NCI-H226 (cell line): Measurements from ENCODE around the gene OR11H12.
"Not testable (repeated sequence)": the region's sequence is repeated elsewhere in the genome, so short reads cannot be mapped to it uniquely, and the experiment has no call there.

Experiments used
- DNase-seq: peaks from one replicate; pipeline ENCODE4 v3.0.0-alpha.2; 2015

OR11H12 gene, protein sequence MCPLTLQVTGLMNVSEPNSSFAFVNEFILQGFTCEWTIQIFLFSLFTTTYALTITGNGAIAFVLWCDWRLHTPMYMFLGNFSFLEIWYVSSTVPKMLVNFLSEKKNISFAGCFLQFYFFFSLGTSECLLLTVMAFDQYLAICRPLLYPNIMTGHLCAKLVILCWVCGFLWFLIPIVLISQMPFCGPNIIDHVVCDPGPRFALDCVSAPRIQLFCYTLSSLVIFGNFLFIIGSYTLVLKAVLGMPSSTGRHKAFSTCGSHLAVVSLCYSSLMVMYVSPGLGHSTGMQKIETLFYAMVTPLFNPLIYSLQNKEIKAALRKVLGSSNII

DNA sequence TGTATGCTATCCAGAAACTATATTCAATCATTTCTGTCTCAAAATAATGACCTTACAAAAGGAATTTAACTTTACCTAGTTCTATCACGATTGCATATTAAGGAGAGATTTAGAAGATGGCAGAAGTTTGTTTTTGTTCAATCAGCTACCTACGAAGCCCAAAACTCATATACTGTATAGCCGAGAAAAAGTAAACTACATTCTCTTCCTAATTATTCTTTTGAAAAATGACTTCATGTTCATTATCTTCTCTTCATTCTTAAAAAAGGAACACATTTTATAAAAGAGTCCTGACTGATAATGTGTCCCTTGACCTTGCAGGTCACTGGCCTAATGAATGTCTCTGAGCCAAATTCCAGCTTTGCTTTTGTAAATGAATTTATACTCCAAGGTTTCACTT is at the start of gene OR11H12:
Gene OR11H12, plus strand, starts transcription at position 301 of the 400 bp plus-strand sequence. Its CDS starts 0 bp downstream, at position 301.
- DNase-seq, result not testable (repeated sequence)

DNA sequence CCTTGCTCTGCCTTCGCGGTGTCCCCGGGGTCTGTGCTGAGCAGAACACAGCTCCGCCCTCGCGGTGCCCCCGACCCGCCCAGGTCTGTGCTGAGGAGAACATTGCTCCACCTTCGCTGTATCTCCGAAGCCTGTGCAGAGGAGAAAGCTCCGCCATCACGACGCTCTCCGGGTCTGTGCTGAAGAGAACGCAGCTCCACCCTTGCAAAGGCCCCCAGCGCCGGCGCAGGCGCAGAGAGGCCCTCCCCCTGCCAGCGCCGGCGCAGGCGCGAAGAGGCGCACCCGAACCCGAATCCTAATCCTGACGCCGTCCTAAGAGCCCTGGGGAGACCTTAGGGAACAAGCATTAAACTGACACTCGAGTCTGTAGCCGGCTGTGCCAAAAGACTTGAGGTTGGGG is 18.0 kb upstream of the OR11H12 start:
- DNase-seq, result not testable (repeated sequence)

DNA sequence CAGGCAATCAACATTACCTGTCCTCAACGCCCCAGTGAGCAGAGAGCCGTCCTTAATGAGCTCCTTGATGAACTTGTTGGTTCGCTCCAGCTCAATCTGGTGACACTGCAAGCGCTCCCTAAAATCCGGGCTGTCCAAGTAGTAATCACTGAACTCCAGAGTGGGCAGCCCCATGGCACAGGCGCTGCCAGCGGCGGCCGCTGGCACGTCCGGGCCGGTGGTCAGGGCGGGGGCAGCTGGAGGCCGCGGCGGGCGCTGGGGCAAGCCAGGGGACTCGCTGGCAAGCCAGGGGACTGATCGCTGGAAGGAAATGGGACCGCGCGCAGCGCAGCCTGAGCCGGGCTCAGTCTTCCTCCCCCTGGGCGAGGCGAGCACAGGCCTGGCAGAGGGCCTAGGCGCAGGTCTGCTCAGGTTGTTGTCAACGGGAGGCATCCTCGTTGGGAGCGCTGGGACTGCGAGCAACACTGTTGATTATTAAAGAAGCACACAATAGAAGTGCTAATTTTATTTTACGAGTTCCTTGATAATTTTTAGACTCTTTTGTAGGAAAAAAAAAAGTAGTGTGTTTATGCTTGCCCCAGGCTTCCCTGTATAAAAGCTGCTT is 25.8 kb downstream of the OR11H12 start:
- not testable (repeated sequence) for DNase-seq

DNA sequence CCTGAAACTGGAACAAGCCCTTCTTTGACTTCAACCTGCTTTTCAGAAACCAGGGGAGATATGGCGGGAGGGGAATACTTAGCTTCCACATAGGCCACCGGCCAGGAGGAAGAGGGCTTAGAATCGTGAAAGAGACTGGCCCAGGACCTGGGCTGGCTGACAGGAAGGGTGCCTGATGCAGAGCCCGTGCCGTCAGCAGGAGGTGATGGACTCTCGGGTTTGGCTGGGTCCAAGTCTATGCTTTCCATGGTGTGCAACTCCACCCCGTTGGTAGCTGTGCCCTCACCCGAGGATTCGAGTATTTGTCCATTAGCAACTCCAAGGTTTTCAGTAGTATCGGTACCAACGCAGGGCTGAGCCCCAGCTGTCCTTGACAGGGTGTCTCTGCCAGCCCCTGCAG is 35.1 kb downstream of the OR11H12 start:
- DNase-seq, result not testable (repeated sequence)

DNA sequence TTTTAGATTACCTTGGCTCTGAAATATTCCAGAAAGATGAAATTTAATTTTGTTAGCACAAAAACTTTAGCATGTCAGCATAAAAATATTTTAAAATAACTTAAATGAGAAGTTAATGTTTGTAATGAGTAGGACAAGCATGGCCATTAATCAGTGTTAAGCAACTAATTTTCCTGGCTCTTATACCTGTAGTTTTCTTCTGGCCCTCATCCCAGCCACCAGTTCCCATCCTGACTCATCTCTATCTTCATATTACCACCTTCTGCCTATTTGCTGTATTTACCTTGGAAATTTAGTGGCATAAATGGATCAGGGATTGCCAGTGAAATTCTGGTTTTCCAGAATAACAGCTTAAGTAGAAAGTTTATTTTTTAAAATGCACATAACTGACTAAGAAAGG is 37.1 kb downstream of the OR11H12 start:
- not testable (repeated sequence) for DNase-seq

DNA sequence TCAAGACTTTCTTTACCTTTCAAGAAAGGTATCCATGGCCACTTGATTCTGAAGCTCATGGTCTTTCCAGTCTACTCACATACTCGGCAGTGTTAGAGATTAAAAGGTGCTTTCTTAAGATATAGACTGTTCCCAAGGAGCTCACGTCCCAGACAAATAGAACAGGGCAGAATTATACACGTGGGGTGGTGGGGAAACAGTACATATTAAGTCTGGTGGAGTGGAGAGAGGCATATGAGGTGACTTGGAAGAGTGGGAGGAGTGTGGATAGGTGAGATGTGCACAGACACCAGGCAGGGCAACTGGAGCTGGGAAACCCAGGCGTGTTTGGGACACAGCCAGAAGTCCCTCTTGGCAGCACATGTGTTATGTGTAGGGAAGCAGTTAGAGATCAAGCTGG is 37.9 kb downstream of the OR11H12 start:
- DNase-seq, result not testable (repeated sequence)

DNA sequence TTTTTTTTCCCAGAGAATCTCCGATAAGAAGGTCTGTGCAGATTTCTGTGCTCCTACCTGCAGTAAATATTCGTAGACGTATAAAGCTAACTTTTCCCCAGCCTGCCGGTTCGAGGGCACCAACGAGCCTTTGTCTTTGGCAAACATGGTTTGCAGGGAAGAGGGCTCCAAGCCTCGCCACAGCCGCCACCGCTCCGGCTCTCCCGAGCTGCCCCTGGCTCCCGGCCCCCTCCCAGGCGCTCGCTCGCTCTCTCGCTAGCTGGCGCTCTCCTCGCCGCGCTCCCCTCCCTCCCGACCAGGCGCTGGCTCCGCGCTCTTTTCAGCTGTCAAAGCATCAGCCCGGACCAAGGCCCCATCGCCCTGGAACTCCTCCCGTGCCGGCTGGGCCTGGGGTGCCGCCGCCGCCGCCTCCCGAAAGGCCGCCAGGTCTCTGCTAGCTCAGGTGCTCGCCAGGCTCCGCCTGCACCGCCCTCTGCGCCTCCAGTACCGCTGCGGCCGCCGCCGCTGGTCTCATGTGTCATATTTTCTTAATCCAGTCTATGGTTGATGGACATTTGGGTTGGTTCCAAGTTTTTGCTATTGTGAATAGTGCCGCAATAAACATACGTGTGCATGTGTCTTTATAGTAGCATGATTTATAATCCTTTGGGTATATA is 45.3 kb downstream of the OR11H12 start:
- DNase-seq, result not testable (repeated sequence)
